Stimulated activated CD8-positive, alpha-beta memory T cell treated with anti-CD3 and anti-CD28 coated beads, Interleukin-12 subunit alpha, Interleukin-12 subunit beta, amount 100 ng/mL, for 24 hours (primary cell): ENCODE measurements around the gene STK11.
"Not testable (repeated sequence)": the region's sequence is repeated elsewhere in the genome, so short reads cannot be mapped to it uniquely, and the experiment has no call there.

Experiments used
- DNase-seq: peaks from one replicate; pipeline ENCODE4 v3.0.0-alpha.2; 2020; ENCODE audit errors: extremely low read depth

Gene STK11

GRCh38 chr19:1169921-1170885 is 35.4 kb upstream of the STK11 start:
- no peak for DNase-seq

- no peak for DNase-seq
Observed at GRCh38 chr19:1170938-1171754, 34.4 kb upstream of the STK11 start.

GRCh38 chr19:1171755-1172352 is 33.7 kb upstream of the STK11 start:
- no peak for DNase-seq

- DNase-seq: no peak
Observed at GRCh38 chr19:1172353-1173158, 33.0 kb upstream of the STK11 start.

GRCh38 chr19:1173159-1173844 is 32.3 kb upstream of the STK11 start:
- DNase-seq: no peak

- DNase-seq: peak; percentile 65
Observed at GRCh38 chr19:1173845-1174809, 31.5 kb upstream of the STK11 start, which contains the start of gene SBNO2. SBNO2 (minus strand) TSS chr19:1174268; CDS start chr19:1154276, 19,992 bp downstream.

- no peak for DNase-seq
Observed at GRCh38 chr19:1177322-1178114, 28.1 kb upstream of the STK11 start.

- DNase-seq: no peak
Observed at GRCh38 chr19:1181606-1182005, 24.0 kb upstream of the STK11 start.

GRCh38 chr19:1182068-1182467 is 23.5 kb upstream of the STK11 start:
- no peak for DNase-seq

- no peak for DNase-seq
Observed at GRCh38 chr19:1182727-1183126, 22.9 kb upstream of the STK11 start.

- DNase-seq: no peak
Observed at GRCh38 chr19:1183543-1184172, 21.9 kb upstream of the STK11 start.

GRCh38 chr19:1189419-1189818 is 16.2 kb upstream of the STK11 start:
- no peak for DNase-seq

- DNase-seq: no peak
Observed at GRCh38 chr19:1199531-1199930, 6.0 kb upstream of the STK11 start.

- not testable (repeated sequence) for DNase-seq
Observed at GRCh38 chr19:1200614-1201013, 5.0 kb upstream of the STK11 start.

- no peak for DNase-seq
Observed at GRCh38 chr19:1206150-1206863, 729 bp downstream of the STK11 start.

- DNase-seq: no peak
Observed at GRCh38 chr19:1206864-1207450, 1.4 kb downstream of the STK11 start.

- not testable (repeated sequence) for DNase-seq
Observed at GRCh38 chr19:1208830-1209229, 3.3 kb downstream of the STK11 start.
